Lower leg skin (tissue), 3 donors: ENCODE data around the gene RAB42.

Experiments used
- POLR2A ChIP-seq, 2 donors: fragments of 450-650 bp; IDR thresholded peaks; one replicate each; pipeline ENCODE4 v1.6.1; 2016 to 2017; ENCODE audit warnings: antibody characterized with exemption in 2 of 2, mild to moderate bottlenecking in 1 of 2, moderate library complexity in 1 of 2
- TF ChIP-seq, protein P1 (sequence below), 3 donors: fragments of 450-650 bp; IDR thresholded peaks; one replicate each; pipeline ENCODE4 v1.5.1; 2016; ENCODE audit warnings: antibody characterized with exemption in 3 of 3, mild to moderate bottlenecking in 3 of 3, moderate library complexity in 2 of 3

DNA sequence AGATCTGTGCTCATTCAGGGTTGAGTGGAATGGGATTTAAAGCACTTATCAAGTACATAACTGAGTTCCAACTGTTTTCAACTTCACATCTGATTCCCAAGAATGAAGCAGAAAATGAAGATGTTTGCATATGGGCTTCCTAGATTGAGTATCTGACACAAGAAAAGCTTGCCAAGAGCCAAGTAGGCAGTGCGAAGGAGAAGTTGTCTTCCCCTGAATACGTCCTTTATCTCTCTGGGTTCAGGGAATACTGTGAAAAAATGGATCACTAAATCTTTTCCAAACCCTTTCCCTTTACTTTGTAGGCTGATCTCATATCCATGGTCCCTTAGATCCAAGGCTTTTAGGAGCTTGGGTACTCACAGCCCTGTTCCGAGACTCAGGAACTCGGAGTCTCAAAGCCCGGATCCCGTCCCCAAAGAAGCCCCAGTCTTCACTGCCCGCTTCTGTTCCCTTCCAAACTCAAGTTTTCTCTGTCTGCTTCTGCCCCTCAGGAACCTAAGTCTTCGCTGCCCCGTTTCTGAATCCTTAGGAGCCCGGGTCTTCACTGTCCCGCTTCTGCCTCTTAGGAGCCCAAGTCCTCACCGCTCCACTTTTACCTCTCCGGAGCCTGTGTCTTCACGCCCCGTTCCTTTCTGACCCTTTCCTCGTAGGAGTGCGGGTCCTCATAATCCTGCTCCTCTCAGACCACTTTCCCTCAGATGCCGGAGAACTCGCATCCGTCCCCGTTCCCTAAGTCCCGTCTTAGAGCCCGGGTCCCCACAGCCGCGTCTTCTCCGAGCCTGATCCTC is 50.2 kb downstream of the RAB42 start:
- TF ChIP-seq POLR2A (IDR thresholded peaks at IDR 0.05) = no peak
- TF ChIP-seq, protein P1, sequence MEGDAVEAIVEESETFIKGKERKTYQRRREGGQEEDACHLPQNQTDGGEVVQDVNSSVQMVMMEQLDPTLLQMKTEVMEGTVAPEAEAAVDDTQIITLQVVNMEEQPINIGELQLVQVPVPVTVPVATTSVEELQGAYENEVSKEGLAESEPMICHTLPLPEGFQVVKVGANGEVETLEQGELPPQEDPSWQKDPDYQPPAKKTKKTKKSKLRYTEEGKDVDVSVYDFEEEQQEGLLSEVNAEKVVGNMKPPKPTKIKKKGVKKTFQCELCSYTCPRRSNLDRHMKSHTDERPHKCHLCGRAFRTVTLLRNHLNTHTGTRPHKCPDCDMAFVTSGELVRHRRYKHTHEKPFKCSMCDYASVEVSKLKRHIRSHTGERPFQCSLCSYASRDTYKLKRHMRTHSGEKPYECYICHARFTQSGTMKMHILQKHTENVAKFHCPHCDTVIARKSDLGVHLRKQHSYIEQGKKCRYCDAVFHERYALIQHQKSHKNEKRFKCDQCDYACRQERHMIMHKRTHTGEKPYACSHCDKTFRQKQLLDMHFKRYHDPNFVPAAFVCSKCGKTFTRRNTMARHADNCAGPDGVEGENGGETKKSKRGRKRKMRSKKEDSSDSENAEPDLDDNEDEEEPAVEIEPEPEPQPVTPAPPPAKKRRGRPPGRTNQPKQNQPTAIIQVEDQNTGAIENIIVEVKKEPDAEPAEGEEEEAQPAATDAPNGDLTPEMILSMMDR (IDR thresholded peaks at IDR 0.05) = no peak
